ENCODE data around the gene FRMD4B. TPM values are rescaled to one million over a fixed set of nuclear protein-coding genes. Genes with fewer than 3 reads are reported as not detected.

FRMD4B gene
- total RNA-seq, 2 experiments from 2014 or later = 8.0 to 8.3 TPM

GRCh38 chr3:69420781-69421520 lies 35.1 kb upstream of the FRMD4B start:
- H3K4me1 Mint-ChIP-seq = no peaks in the 10 kb centered on the region
- H3K27ac Mint-ChIP-seq = no peak overlapping the region
- ChIA-PET POLR2A (no interaction called here), CTCF (interaction anchor here (2.5 kb wide), 1 partner anchor 11 kb away, joined by 12 read pairs; no protein-coding TSS in a partner anchor)
- no peak for ATAC-seq
- H3K36me3 Mint-ChIP-seq (ENCODE audit: low read depth) = no peaks in the 10 kb centered on the region
- no peaks in the 10 kb centered on the region for H3K9me3 Mint-ChIP-seq (ENCODE audit: low read depth)
- H3K4me3 Mint-ChIP-seq = no peak overlapping the region
- H3K27me3 Mint-ChIP-seq = peaks cover 2% of the 10 kb centered on the region
- intact Hi-C loops (cut with DNase I, micrococcal nuclease) = no loop called here
- DNase-seq = no peak

DNA sequence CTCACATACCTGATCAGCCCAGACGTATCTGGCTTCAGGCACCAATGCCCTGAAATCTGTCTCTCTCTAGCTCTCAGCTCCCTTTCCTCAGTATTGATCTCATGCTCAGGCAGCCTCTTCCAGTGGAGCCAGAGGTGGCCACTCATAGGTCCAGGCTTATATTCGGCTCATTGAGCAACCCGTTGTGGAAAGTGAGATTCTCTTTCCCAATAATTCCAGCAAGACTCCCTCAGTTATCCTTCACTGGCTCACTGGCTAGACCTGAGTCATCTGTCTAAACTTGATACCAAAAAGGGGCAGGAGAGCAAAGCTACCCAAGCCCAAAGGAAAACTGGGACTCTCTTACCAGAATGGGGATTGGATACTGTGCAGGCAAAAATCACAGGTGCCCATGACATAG lies 33.4 kb upstream of the FRMD4B start:
- H3K9me3 Mint-ChIP-seq (ENCODE audit: low read depth) = no peaks in the 10 kb centered on the region
- ChIA-PET POLR2A (no interaction called here), CTCF (interaction anchor here (0.7 to 0.8 kb wide), 2 partner anchors 8 to 38 kb away, joined by 3 read pairs; no protein-coding TSS in a partner anchor)
- DNase-seq (no peak), ATAC-seq (no peak)
- intact Hi-C loops (cut with DNase I, micrococcal nuclease) = no loop called here
- H3K27ac Mint-ChIP-seq = no peak overlapping the region
- H3K4me1 Mint-ChIP-seq = no peaks in the 10 kb centered on the region
- H3K36me3 Mint-ChIP-seq (ENCODE audit: low read depth) = no peaks in the 10 kb centered on the region
- no peak overlapping the region for H3K4me3 Mint-ChIP-seq
- peaks cover 2% of the 10 kb centered on the region for H3K27me3 Mint-ChIP-seq

- ChIA-PET CTCF (no interaction called here), POLR2A (no interaction called here)
- H3K27me3 Mint-ChIP-seq = no peaks in the 10 kb centered on the region
- no peaks in the 10 kb centered on the region for H3K4me1 Mint-ChIP-seq
- intact Hi-C loops (cut with DNase I, micrococcal nuclease) = no loop called here
- no peaks in the 10 kb centered on the region for H3K9me3 Mint-ChIP-seq (ENCODE audit: low read depth)
- H3K36me3 Mint-ChIP-seq (ENCODE audit: low read depth) = no peaks in the 10 kb centered on the region
- no peak overlapping the region for H3K27ac Mint-ChIP-seq
- no peak overlapping the region for H3K4me3 Mint-ChIP-seq
- ATAC-seq (no peak), DNase-seq (no peak)
Measured at GRCh38 chr3:69417541-69418078, 31.7 kb upstream of the FRMD4B start.

DNA sequence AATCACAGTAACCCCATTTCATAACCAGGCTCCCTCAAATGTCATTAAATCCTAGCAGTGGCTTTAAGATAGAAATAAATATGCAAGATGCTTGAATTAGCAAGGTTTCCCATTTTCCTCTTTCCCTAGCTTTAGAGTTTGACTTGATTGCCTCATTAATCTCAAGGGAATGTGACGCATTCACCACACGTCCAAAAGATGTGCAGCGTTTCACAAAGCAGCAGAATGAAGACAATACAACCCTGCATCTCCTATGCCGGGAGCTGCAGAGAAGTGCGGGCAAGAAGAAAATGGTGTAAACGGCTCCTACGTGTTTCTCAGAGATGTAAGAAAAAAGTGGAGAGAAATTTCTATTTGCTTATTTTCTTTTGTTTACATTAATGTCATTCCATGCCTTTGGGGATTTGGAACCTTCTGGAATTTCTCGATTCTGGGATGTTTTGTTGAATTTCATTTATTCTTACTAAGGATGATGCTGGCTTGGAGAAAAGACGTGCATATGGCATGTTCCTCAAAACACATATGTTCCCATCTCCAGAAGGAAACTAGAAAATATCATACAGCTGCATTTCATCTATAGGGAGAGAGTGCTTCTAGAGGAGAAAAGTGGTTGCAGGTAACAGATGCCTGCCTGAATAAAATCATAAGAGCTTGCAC lies 27.8 kb upstream of the FRMD4B start:
- no peaks in the 10 kb centered on the region for H3K36me3 Mint-ChIP-seq (ENCODE audit: low read depth)
- H3K4me3 Mint-ChIP-seq = no peak overlapping the region
- ChIA-PET POLR2A (no interaction called here), CTCF (interaction anchor here (0.5 kb wide), 1 partner anchor 259 kb away, joined by 3 read pairs; no protein-coding TSS in a partner anchor)
- no peaks in the 10 kb centered on the region for H3K9me3 Mint-ChIP-seq (ENCODE audit: low read depth)
- peaks cover 3% of the 10 kb centered on the region for H3K27me3 Mint-ChIP-seq
- H3K27ac Mint-ChIP-seq = no peak overlapping the region
- intact Hi-C loops (cut with DNase I, micrococcal nuclease) = loop anchor here (5.0 kb wide), 2 partner anchors 86 to 106 kb away; no protein-coding TSS in a partner anchor
- DNase-seq (no peak), ATAC-seq (no peak)
- H3K4me1 Mint-ChIP-seq = peaks cover 4% of the 10 kb centered on the region

- no peak for ATAC-seq
- no peak for DNase-seq
- CTCF ChIA-PET = interaction anchor here (0.7 to 1.8 kb wide), 10 partner anchors 9 to 249 kb away, joined by 3 to 14 read pairs (median 3); no protein-coding TSS in a partner anchor
- Mint-ChIP-seq H3K4me1 (peaks cover 4% of the 10 kb centered on the region), H3K9me3 (ENCODE audit: low read depth) (no peaks in the 10 kb centered on the region), H3K36me3 (ENCODE audit: low read depth) (no peaks in the 10 kb centered on the region), H3K27ac (no peak overlapping the region), H3K27me3 (peaks cover 3% of the 10 kb centered on the region), H3K4me3 (no peak overlapping the region)
- POLR2A ChIA-PET = no interaction called here
- intact Hi-C loops (cut with DNase I, micrococcal nuclease) = loop anchor here (5.0 kb wide), 2 partner anchors 84 to 104 kb away; no protein-coding TSS in a partner anchor
Measured at GRCh38 chr3:69411346-69411745, 25.5 kb upstream of the FRMD4B start.

DNA sequence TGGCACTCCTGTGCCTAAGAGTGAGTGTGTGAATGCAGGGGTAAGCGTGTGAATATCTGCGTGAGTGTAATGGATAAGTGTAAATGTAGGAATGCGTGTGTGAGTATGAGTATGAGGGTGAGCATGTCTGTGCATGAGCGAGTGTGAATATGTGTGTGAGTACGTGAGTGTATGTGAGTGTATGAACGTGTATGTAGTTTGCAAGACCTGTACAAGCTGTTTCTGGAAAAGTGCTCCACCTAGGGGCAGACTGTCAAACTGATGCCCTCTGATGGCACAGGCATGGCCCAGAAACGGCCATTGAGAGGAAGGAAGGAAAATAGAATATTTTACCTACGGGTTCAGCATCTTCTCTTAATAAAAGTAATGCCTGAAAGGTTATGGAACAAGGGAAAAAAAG lies 24.4 kb upstream of the FRMD4B start:
- Mint-ChIP-seq H3K36me3 (ENCODE audit: low read depth) (no peaks in the 10 kb centered on the region), H3K4me1 (peaks cover 4% of the 10 kb centered on the region), H3K27me3 (peaks cover 3% of the 10 kb centered on the region), H3K9me3 (ENCODE audit: low read depth) (peaks cover under 1% of the 10 kb centered on the region), H3K4me3 (no peak overlapping the region), H3K27ac (no peak overlapping the region)
- ChIA-PET POLR2A (no interaction called here), CTCF (interaction anchor here (0.5 to 2.6 kb wide), 27 partner anchors 11 to 1243 kb away, joined by 3 to 24 read pairs (median 4); no protein-coding TSS in a partner anchor)
- ATAC-seq (peak; percentile 98), DNase-seq (peak; percentile 82)
- intact Hi-C loops (cut with DNase I, micrococcal nuclease) = loop anchor here (1.0 to 5.0 kb wide), 4 partner anchors 83 to 289 kb away; no protein-coding TSS in a partner anchor

DNA sequence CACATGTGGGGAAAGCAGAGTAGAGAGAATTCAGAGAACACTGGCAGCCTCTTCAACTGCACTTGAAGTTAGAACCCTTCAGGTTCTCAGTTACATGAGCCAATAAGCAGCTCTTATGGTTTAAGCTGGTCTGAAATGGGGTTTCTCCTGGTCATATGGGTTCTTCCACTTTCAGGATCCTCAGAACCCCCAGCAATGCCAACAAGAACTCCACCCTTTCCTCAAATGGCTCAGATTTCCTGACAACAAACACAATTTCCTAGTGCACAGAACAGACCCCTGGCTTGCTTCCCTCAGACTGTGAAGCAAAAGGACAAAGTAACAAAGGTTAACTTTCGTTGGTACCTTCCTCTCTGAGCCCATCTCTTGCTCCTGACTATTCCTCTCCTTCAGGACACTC lies 23.9 kb upstream of the FRMD4B start:
- H3K4me1 Mint-ChIP-seq = peaks cover 4% of the 10 kb centered on the region
- peaks cover 4% of the 10 kb centered on the region for H3K9me3 Mint-ChIP-seq (ENCODE audit: low read depth)
- H3K36me3 Mint-ChIP-seq (ENCODE audit: low read depth) = no peaks in the 10 kb centered on the region
- no peak for ATAC-seq
- no peak overlapping the region for H3K4me3 Mint-ChIP-seq
- intact Hi-C loops (cut with DNase I, micrococcal nuclease) = loop anchor here (1.0 to 5.0 kb wide), 4 partner anchors 83 to 289 kb away; no protein-coding TSS in a partner anchor
- DNase-seq = no peak
- ChIA-PET CTCF (interaction anchor here (0.6 to 2.6 kb wide), 27 partner anchors 11 to 1243 kb away, joined by 3 to 24 read pairs (median 4); no protein-coding TSS in a partner anchor), POLR2A (no interaction called here)
- H3K27ac Mint-ChIP-seq = no peak overlapping the region
- H3K27me3 Mint-ChIP-seq = peaks cover 3% of the 10 kb centered on the region

DNA sequence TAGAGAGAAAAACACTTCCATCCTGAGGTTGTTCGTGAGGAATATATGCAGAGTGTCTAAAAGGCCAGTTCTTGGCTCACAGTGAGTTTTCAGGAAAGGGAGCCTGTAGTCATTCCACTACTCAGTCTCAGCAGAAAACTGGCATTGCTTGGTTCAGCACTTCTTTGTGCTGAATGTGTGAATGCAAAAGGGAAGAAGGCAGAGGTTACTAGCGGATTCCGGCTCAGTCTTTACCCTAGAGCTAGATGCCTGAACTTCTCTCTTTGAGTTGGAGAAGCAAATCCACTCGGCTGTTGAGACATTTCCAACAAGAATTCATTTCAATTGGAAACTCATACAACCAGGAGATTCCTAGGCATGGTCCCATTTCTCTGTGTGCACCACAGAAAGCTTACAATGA lies 23.1 kb upstream of the FRMD4B start:
- ChIA-PET POLR2A (no interaction called here), CTCF (interaction anchor here (0.8 to 2.6 kb wide), 16 partner anchors 13 to 1244 kb away, joined by 3 to 24 read pairs (median 4); no protein-coding TSS in a partner anchor)
- intact Hi-C loops (cut with DNase I, micrococcal nuclease) = no loop called here
- Mint-ChIP-seq H3K36me3 (ENCODE audit: low read depth) (no peaks in the 10 kb centered on the region), H3K9me3 (ENCODE audit: low read depth) (peaks cover 4% of the 10 kb centered on the region), H3K27ac (no peak overlapping the region), H3K4me3 (no peak overlapping the region), H3K4me1 (peaks cover 4% of the 10 kb centered on the region), H3K27me3 (peaks cover 3% of the 10 kb centered on the region)
- no peak for DNase-seq
- ATAC-seq = no peak

DNA sequence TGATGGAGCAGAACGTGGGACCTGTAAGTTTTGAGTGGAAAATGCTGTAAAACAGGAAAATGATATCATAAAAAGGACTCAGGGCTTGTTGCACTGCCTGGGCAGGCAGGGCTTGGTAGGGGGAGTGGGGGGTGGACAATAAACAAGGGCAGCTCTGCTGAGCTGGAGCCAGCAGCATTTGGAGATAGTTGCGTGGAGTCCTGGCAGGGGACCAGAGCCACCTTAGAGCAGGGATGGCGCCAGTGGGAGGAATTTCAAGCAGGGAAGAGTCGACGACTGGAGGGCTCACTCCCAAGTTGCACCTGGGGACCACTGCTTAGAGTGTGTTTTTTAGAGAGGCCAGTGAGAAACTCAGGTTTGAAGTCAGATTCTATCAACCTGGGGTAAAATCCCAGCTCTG lies 22.7 kb upstream of the FRMD4B start:
- Mint-ChIP-seq H3K4me3 (no peak overlapping the region), H3K27me3 (peaks cover 3% of the 10 kb centered on the region), H3K9me3 (ENCODE audit: low read depth) (peaks cover 4% of the 10 kb centered on the region), H3K27ac (no peak overlapping the region), H3K4me1 (peaks cover 4% of the 10 kb centered on the region), H3K36me3 (ENCODE audit: low read depth) (no peaks in the 10 kb centered on the region)
- ChIA-PET POLR2A (no interaction called here), CTCF (interaction anchor here (1.2 to 2.6 kb wide), 7 partner anchors 13 to 288 kb away, joined by 4 to 24 read pairs (median 7); no protein-coding TSS in a partner anchor)
- ATAC-seq (no peak), DNase-seq (no peak)
- intact Hi-C loops (cut with DNase I, micrococcal nuclease) = no loop called here

GRCh38 chr3:69407908-69408307 lies 22.0 kb upstream of the FRMD4B start:
- ChIA-PET POLR2A (no interaction called here), CTCF (interaction anchor here (1.2 to 2.0 kb wide), 2 partner anchors 78 to 102 kb away, joined by 4 to 7 read pairs; no protein-coding TSS in a partner anchor)
- peaks cover 4% of the 10 kb centered on the region for H3K9me3 Mint-ChIP-seq (ENCODE audit: low read depth)
- H3K27me3 Mint-ChIP-seq = peaks cover 3% of the 10 kb centered on the region
- H3K36me3 Mint-ChIP-seq (ENCODE audit: low read depth) = no peaks in the 10 kb centered on the region
- intact Hi-C loops (cut with DNase I, micrococcal nuclease) = no loop called here
- H3K4me3 Mint-ChIP-seq = no peak overlapping the region
- DNase-seq (no peak), ATAC-seq (no peak)
- peaks cover 4% of the 10 kb centered on the region for H3K4me1 Mint-ChIP-seq
- H3K27ac Mint-ChIP-seq = no peak overlapping the region

GRCh38 chr3:69406163-69406562 lies 20.3 kb upstream of the FRMD4B start:
- Mint-ChIP-seq H3K9me3 (ENCODE audit: low read depth) (peaks cover 4% of the 10 kb centered on the region), H3K36me3 (ENCODE audit: low read depth) (no peaks in the 10 kb centered on the region), H3K4me1 (peaks cover 4% of the 10 kb centered on the region), H3K27ac (no peak overlapping the region), H3K27me3 (peaks cover 6% of the 10 kb centered on the region), H3K4me3 (no peak overlapping the region)
- ATAC-seq (no peak), DNase-seq (no peak)
- ChIA-PET POLR2A (no interaction called here), CTCF (interaction anchor here (0.6 to 1.0 kb wide), 2 partner anchors 15 to 21 kb away, joined by 3 read pairs; no protein-coding TSS in a partner anchor)
- intact Hi-C loops (cut with DNase I, micrococcal nuclease) = no loop called here

All from activated CD4-positive, alpha-beta T cell treated with anti-CD3 and anti-CD28 coated beads for 36 hours (primary cell).